CD1c-positive myeloid dendritic cell (primary cell): ENCODE data around the gene FAAP20.

Experiments
- DNase-seq: peaks from one replicate; pipeline ENCODE4 v3.0.0-alpha.2; 2016; ENCODE audit errors: extremely low spot score

Gene FAAP20

DNA sequence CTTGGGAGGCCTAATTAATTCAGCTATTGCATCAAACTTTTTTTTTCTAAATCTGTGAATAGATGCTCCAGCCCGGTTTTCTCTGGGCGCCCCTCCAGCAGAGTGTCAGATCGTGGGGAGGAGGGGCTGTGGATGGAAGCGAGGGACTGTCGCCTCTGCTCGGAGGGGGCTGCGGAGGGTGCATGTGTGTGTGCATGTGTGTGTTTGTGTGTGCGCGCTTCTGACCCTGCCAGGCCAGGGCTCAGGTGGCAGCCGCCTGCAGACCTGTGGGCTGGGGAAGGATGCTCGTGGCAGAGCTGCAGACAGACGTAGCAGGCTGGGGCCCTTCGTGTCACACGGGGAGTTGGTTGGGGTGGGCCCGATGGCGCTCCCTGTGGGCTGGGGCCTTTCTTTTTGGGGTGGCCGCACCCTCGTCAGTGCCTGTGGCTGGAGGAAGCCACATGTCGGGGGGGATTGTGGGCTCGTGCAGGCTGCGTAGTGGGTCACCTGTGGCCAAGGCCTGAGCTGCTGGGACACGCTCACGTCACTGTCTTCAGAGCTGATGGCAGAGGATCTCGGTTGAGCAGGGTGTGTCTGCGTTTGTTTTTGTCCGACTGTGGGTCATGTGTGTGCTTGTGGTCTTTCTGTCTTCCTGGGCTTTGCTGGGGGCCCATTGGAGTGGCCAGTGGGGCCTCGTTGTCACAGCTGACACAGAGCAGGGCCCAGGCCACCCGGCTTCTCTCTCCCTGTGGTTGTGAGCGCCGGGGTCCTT is 36.4 kb upstream of the FAAP20 start:
- DNase-seq = no peak

DNA sequence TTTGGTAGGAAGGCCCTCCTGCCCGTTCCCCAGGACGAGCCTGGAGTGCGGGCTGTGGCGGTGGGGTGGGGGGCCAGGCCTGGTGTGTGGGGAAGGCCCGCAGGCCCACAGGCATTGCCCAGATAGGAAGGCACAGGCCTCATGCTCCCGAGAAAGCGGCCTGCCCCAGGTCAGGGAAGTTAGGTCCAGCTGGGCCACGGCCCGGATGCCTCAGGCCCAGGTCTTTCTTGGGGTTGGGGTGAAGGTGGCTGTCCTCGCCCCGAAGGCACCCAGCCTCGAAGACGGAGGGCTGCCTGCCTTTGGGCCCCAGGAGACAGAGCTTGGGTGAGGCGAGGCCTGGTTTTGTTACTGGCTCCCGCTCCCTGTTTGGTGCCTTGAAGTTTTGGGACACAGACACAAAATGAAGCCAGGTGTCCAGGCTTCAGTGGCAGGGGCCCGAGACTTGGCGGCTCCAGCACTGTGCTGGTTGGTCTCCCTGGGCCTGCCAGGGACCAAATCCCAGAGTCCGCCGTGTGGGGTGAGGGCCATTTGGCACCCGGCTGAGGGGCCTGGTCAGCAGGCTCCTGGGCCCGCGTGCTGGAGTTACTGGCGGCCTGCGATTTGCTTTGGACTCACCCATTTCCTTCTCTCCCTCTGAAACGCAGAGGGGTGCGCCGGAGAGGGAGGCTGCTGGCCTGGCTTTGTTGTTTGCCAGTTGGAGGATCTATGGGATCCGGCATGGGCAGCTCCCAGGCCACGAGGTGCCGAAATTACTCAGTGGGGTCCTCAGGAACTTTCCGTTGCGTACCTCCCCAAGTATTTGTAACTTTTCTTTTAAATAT is 35.5 kb upstream of the FAAP20 start:
- no peak for DNase-seq

- DNase-seq = peak; percentile 62
Observed at GRCh38 chr1:2229037-2229864, 34.7 kb upstream of the FAAP20 start.

GRCh38 chr1:2228694-2229036 is 34.1 kb upstream of the FAAP20 start:
- no peak for DNase-seq

DNA sequence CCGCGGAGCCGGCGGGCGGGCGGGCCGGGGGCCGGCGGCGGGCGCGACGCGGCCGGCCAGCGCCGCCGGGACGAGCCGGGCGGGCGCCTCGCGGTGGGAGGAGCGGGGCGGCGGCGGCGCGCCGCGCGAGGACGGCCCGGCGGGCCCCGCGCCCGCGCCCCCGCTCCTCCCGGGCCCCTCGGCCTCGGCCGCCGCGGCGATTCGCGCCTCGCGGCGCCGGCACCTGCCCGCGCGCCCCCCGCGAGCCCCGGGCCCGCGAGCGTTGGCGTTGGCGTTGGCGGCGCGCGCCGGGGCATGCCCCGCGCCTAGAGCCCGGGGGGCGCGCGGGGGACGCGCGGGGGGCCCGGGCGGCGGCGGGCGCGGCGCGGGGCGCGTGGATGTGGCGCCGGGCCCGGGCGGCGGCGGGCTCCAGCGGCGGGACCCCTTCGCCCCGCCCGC is 33.6 kb upstream of the FAAP20 start, which contains the start of gene SKI:
SKI (plus strand) TSS at position 163 of the 438 bp plus-strand sequence. CDS start 448 bp downstream, outside the sequence.
- no peak for DNase-seq

GRCh38 chr1:2227346-2228156 is 33.0 kb upstream of the FAAP20 start:
- peak; percentile 98 for DNase-seq

DNA sequence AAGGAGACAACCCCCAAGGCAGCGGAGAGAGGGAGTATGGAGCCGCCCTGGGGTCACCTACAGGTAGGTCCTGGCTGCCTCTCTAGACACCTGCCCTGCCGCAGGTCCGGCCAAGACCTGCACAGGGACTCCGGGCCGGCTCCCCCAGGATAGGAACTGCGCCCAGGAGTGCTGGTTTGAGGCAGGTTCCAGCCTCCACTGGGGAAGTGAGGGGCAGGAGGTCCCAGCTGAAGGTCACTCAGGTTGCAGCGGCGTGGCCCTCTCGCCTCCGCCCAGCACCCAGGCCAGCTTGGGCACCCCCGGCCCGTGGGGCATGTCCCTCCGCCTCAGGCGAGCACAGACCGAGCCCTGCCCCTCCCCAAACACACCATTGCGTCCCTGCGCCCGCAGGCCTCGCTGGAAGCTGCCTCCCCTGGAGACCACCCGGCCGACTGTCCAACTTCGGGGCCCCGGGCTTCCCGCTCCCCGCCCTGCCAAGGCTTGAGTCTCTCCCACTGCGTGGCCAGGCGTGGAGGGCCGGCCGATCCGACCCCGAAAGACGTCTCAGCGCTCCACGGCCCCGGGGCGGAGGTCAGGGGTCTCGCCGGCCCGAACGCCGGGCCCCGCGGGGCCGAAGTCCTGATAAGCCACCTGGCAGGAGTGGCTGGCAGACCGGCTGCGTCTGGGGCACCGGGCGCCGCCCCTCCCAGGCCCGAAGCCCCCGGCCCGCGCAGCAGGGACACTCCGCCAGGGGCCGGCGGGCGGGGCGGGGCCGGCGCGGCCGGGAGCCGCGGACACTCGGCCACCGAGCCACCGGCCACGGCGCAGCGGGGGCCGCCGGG is 32.2 kb upstream of the FAAP20 start:
- DNase-seq = no peak

- DNase-seq = no peak
Observed at GRCh38 chr1:2224631-2225428, 30.3 kb upstream of the FAAP20 start.

DNA sequence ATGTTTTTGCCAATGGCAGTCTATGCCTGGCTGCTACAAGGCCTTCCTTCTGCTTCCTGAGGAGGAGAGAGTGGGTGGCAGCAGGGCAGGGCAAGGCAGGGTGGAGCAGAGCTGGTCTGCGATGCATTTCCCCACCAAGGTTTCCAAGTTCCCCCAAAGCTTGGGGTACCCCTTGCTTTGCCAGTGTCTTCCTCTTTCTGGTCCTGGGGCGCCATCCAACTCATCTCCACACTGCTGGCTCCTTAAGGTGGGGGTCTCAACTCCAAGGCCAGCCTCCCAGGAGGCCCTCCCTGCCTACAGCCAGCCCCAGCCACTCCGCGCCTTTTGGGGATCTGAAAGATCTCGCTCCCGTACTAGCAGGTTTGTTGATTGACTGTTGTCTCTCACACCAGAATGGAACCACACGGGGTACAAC is 29.6 kb upstream of the FAAP20 start:
- DNase-seq = peak; percentile 70

DNA sequence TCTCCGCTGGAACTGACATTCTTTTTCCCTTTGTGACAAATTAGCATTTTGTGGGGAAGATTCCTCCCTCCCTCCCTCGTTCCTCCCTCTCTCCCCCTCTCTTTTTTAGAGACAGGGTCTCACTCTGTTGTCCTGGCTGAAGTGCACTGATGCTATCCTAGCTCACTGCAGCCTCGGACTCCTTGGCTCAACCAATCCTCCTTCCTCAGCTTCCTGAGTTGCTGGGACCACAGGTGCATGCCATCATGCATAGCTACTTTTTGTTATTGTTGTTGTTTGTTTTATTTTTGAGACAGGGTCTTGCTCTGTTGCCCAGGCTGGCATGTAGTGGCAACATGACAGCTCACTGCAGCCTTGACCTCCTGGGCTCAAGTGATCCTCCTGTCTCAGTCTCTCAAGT is 26.7 kb upstream of the FAAP20 start:
- no peak for DNase-seq

GRCh38 chr1:2216767-2217058 is 22.1 kb upstream of the FAAP20 start:
- no peak for DNase-seq

GRCh38 chr1:2215909-2216766 is 21.6 kb upstream of the FAAP20 start:
- DNase-seq = no peak

DNA sequence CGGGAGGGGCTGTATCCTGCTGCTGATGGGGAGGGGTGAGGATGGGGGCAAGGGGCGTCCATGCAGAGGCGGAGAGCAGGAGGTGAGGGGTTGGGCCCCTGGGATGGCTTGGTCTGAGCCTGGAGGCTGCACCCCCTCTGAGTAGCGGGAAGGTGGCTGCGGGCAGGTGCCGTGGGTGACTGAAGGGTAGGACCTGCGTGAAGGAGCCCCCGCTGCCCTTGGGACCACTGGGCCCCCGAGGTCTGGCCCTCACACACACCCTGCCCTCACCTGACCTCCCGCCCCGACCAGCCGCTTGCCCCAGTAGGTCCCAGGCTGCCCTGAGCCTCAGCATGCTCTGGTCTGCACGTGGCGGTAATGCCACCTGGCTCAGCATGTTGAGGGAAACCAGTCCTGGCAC is 20.8 kb upstream of the FAAP20 start:
- no peak for DNase-seq

GRCh38 chr1:2214541-2215241 is 20.1 kb upstream of the FAAP20 start:
- DNase-seq = no peak

- DNase-seq = peak; percentile 17
Observed at GRCh38 chr1:2213576-2214505, 19.3 kb upstream of the FAAP20 start.

GRCh38 chr1:2212532-2213491 is 18.2 kb upstream of the FAAP20 start:
- DNase-seq = peak; percentile 86
